Measurements from ENCODE around the gene ADGRG1. TPM values are rescaled to one million over a fixed set of nuclear protein-coding genes. Genes with fewer than 3 reads are reported as not detected.

The ADGRG1 gene
- total and polyA plus RNA-seq, 3 donors from 2014 or later = 134 to 346 (median 296) TPM

GRCh38 chr16:57688987-57689761 lies 60.7 kb downstream of the ADGRG1 start:
- H3K27ac ChIP-seq = no peak overlapping the region
- TF ChIP-seq CTCF (IDR thresholded peaks at IDR 0.05) (no peak), POLR2A (IDR thresholded peaks at IDR 0.05) (no peak)
- no peaks in the 10 kb centered on the region for H3K27me3 ChIP-seq
- intact Hi-C loops (cut with DNase I; ENCODE audit: low total_unique reads) = no loop called here
- no peaks in the 10 kb centered on the region for H3K36me3 ChIP-seq (ENCODE audit: low read depth, missing control alignments)
- no peak for DNase-seq
- 57 to 63% methylated on average over 13 to 15 of the region's 15 CpGs for WGBS, 2 donors
- no peaks in the 10 kb centered on the region for H3K4me1 ChIP-seq
- no peaks in the 10 kb centered on the region for H3K9me3 ChIP-seq
- no peak overlapping the region for H3K4me3 ChIP-seq

GRCh38 chr16:57689762-57690558 lies 61.5 kb downstream of the ADGRG1 start:
- no peak for DNase-seq
- H3K4me3 ChIP-seq = no peak overlapping the region
- H3K27me3 ChIP-seq = no peaks in the 10 kb centered on the region
- TF ChIP-seq POLR2A (IDR thresholded peaks at IDR 0.05) (no peak), CTCF (IDR thresholded peaks at IDR 0.05) (no peak)
- WGBS, 2 donors = 59 to 86% methylated on average over 13 of the region's 13 CpGs
- intact Hi-C loops (cut with DNase I; ENCODE audit: low total_unique reads) = no loop called here
- no peaks in the 10 kb centered on the region for H3K9me3 ChIP-seq
- H3K27ac ChIP-seq = no peak overlapping the region
- H3K36me3 ChIP-seq (ENCODE audit: low read depth, missing control alignments) = no peaks in the 10 kb centered on the region
- no peaks in the 10 kb centered on the region for H3K4me1 ChIP-seq

GRCh38 chr16:57690782-57691471 lies 62.5 kb downstream of the ADGRG1 start:
- 57 to 83% methylated on average over 3 to 4 of the region's 4 CpGs for WGBS, 2 donors

GRCh38 chr16:57692636-57693035 lies 64.2 kb downstream of the ADGRG1 start:
- H3K36me3 ChIP-seq (ENCODE audit: low read depth, missing control alignments) = no peaks in the 10 kb centered on the region
- H3K4me1 ChIP-seq = no peaks in the 10 kb centered on the region
- no peaks in the 10 kb centered on the region for H3K9me3 ChIP-seq
- TF ChIP-seq POLR2A (IDR thresholded peaks at IDR 0.05) = no peak
- TF ChIP-seq CTCF (IDR thresholded peaks at IDR 0.05) = no peak
- no peak for DNase-seq
- no peaks in the 10 kb centered on the region for H3K27me3 ChIP-seq
- no peak overlapping the region for H3K27ac ChIP-seq
- intact Hi-C loops (cut with DNase I; ENCODE audit: low total_unique reads) = no loop called here
- H3K4me3 ChIP-seq = no peak overlapping the region
- 70 to 80% methylated on average over 1 to 2 of the region's 2 CpGs for WGBS, 2 donors

More at GRCh38 chr16:57690782-57691471, 62.5 kb downstream of the ADGRG1 start:
- Histone ChIP-seq H3K9me3 (no peaks in the 10 kb centered on the region), H3K27me3 (no peaks in the 10 kb centered on the region), H3K36me3 (ENCODE audit: low read depth, missing control alignments) (no peaks in the 10 kb centered on the region), H3K4me1 (no peaks in the 10 kb centered on the region), H3K4me3 (no peak overlapping the region), H3K27ac (no peak overlapping the region)
- TF ChIP-seq POLR2A (IDR thresholded peaks at IDR 0.05) = no peak
- no peak for TF ChIP-seq CTCF (IDR thresholded peaks at IDR 0.05)
- no peak for DNase-seq
- intact Hi-C loops (cut with DNase I; ENCODE audit: low total_unique reads) = no loop called here
